GM10248 (cell line): ENCODE measurements around the gene VSNL1.

Experiments used
- CTCF ChIA-PET: fragments of 300-600 bp; sonication (Branson Sonifier 250); formaldehyde crosslinking; extraction: SDS; loops from one replicate; lab custom pipeline; 2021; ENCODE audit warnings: antibody characterized with exemption; lab: Yijun Ruan, JAX
- POLR2A ChIA-PET: fragments of 350-650 bp; sonication (Branson Sonifier 250); formaldehyde crosslinking; extraction: SDS; loops from one replicate; lab custom pipeline; 2020; ENCODE audit warnings: antibody characterized with exemption; lab: Yijun Ruan, JAX
- DNase-seq: peaks from one replicate; pipeline ENCODE4 v3.0.0; 2012; ENCODE audit errors: extremely low spot score
- CTCF ChIP-seq: IDR thresholded peaks from 2 replicates; pipeline ENCODE4 v1.5.1; 2012; ENCODE audit warnings: mild to moderate bottlenecking, low read depth; ENCODE audit errors: extremely low read depth, missing control alignments, control extremely low read depth

The VSNL1 gene

DNA sequence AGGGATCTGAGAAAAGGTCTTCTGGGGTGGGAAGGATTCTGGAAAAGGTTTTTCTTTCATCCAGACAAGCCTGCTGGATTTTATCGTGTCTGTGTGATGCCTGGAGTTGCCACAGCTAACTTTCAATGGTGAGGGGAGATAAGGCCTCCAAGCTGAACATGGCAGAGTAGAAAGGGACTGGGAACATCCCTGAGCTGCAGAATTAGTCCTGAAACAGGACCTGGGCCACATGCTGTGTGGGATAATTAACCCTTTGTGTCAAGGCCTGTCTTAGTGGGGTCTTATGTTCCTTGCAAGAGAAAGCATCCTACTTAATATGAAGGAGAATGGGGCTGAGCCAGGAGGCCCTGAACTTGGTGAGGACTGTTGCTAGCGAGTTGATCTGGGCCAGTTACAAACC, 66.4 kb downstream of the VSNL1 start:
- POLR2A ChIA-PET = interaction anchor here (0.6 kb wide), 1 partner anchor 66 kb away, joined by 3 read pairs; the partner anchor contains the start of gene VSNL1
- CTCF ChIA-PET = no interaction called here
- no peak for TF ChIP-seq CTCF
- DNase-seq = no peak

GRCh38 chr2:17607379-17607778, 66.9 kb downstream of the VSNL1 start:
- no peak for TF ChIP-seq CTCF
- DNase-seq = no peak
- POLR2A ChIA-PET = interaction anchor here (0.6 kb wide), 1 partner anchor 67 kb away, joined by 3 read pairs; the partner anchor contains the start of gene VSNL1
- CTCF ChIA-PET = interaction anchor here (0.7 to 1.9 kb wide), 4 partner anchors 10 to 63 kb away, joined by 3 to 6 read pairs (median 4); no protein-coding TSS in a partner anchor

- CTCF ChIA-PET = interaction anchor here (0.7 to 1.9 kb wide), 4 partner anchors 9 to 63 kb away, joined by 3 to 6 read pairs (median 4); no protein-coding TSS in a partner anchor
- POLR2A ChIA-PET = no interaction called here
- no peak for DNase-seq
- TF ChIP-seq CTCF = no peak
Measured at GRCh38 chr2:17608251-17608650, 67.8 kb downstream of the VSNL1 start.

GRCh38 chr2:17610521-17610920, 70.0 kb downstream of the VSNL1 start:
- CTCF ChIA-PET = no interaction called here
- POLR2A ChIA-PET = no interaction called here
- no peak for TF ChIP-seq CTCF
- DNase-seq = no peak

GRCh38 chr2:17611036-17611435, 70.5 kb downstream of the VSNL1 start:
- ChIA-PET CTCF (no interaction called here), POLR2A (no interaction called here)
- TF ChIP-seq CTCF = no peak

GRCh38 chr2:17614174-17614930, 73.9 kb downstream of the VSNL1 start:
- ChIA-PET CTCF (interaction anchor here (1.0 to 3.2 kb wide), 3 partner anchors 14 to 45 kb away, joined by 3 to 14 read pairs (median 3); no protein-coding TSS in a partner anchor), POLR2A (no interaction called here)
- no peak for TF ChIP-seq CTCF
- DNase-seq = no peak

More at GRCh38 chr2:17611036-17611435, 70.5 kb downstream of the VSNL1 start:
- DNase-seq = no peak
